Measurements from ENCODE around the gene MYO9A. TPM values are rescaled to one million over a fixed set of nuclear protein-coding genes. Genes with fewer than 3 reads are reported as not detected.
"Not testable (repeated sequence)": the region's sequence is repeated elsewhere in the genome, so short reads cannot be mapped to it uniquely, and the experiment has no call there.

Gene MYO9A
- total and polyA plus RNA-seq, 2 donors, result 13.8 to 179 TPM

DNA sequence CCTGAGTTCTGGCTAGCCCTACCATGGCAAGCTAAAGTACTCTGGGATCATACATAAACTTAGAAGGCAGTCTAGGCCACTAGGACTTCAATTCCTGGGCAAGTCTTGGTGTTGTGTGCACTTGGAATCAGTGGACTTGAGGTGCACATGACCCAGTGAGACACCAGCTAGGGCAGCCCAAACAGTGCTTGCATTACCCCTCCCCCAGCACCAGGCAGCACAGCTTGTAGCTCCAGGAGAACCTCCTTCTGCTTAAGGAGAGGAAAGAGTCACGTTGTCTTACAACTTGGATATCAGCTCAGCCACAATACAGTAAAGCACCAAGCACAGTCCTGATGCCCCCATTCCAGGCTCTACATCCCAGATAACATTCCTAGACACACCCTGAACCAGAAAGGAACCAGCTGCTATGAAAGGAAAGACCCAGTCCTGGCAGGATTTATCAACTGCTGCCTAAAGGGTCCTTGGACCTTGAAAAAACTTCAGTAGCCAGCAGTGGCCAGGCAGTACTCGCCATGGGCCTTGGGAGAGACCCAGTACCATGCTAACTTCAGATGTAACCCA, 57.2 kb downstream of the MYO9A start:
- Histone ChIP-seq H3K4me1 (ENCODE audit: insufficient read depth) (no peaks in the 10 kb centered on the region), H3K36me3 (ENCODE audit: insufficient read depth) (no peaks in the 10 kb centered on the region), H3K4me3 (ENCODE audit: low read depth, low read length) (no peak overlapping the region), H3K27ac (ENCODE audit: low read depth) (no peak overlapping the region)
- WGBS, result 69% methylated on average over 2 of the region's 2 CpGs
- DNase-seq (ENCODE audit: extremely low spot score), result no peak

DNA sequence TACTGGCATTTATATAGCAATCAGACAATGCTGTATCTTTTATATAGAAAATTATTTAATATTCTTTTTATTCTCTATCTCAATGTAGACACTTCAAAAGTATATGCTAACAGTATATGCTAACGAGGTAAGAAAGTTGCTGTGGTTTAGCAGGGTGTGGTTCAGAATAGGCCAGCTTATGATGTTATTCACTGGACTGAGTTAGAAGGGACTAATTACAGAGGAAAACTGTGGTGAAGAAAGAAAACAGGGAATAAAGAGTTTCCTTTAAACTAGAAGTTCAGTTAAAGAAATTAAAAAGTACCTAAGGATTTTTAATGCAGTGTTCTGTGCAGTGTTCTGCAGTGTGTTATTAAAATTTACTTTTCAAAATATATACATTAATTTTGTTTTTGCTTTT, 59.4 kb downstream of the MYO9A start:
- H3K36me3 ChIP-seq (ENCODE audit: insufficient read depth), result no peaks in the 10 kb centered on the region
- no peaks in the 10 kb centered on the region for H3K4me1 ChIP-seq (ENCODE audit: insufficient read depth)
- no peak overlapping the region for H3K27ac ChIP-seq (ENCODE audit: low read depth)
- no peak overlapping the region for H3K4me3 ChIP-seq (ENCODE audit: low read depth, low read length)
- DNase-seq (ENCODE audit: extremely low spot score), result no peak
- WGBS, result 65% methylated on average over 1 of the region's 1 CpG

DNA sequence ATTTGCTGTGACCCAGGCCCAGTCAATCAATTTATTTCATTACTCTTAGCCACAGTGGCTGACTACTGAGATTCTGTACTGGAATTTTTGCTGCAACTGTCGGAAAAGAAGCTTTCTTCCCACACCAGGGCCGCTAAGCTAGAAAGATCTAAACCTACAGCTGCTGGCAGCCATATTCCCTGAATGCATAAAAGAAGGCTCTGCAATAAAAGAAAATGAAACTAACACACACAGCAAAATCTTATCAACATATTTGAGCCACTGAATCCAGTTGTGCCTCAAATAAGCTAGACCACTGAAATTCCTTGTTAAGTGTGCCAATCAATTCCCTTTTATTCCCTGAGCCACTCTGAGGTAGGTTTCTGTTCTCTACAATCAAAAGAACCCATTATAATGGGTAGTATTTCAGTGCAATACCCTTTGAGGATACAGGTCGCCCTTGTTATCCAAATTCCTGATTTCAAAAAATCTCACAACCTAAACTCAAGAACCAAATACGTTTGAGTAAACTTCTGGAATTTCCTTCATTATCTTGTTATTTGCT, 60.3 kb downstream of the MYO9A start:
- Histone ChIP-seq H3K27ac (ENCODE audit: low read depth) (no peak overlapping the region), H3K4me3 (ENCODE audit: low read depth, low read length) (no peak overlapping the region), H3K4me1 (ENCODE audit: insufficient read depth) (no peaks in the 10 kb centered on the region), H3K36me3 (ENCODE audit: insufficient read depth) (no peaks in the 10 kb centered on the region)
- WGBS, result 53% methylated on average over 4 of the region's 4 CpGs
- DNase-seq (ENCODE audit: extremely low spot score), result no peak

DNA sequence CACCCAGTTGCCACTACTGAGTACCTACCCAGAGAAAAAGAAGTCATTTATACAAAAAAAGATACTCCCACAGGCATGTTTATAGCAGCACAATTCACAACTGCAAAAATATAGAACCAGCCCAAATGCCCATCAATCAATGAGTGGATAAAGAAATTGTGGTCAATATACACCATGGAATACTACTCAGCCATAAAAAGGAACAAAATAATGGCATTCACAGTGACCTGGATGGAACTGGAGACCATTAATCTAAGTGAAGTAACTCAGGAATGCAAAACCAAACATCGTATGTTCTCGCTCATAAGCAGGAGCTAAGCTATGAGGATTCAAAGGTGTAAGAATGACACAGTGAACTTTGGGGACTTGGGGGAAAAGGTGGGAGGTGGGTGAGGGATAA, 61.7 kb downstream of the MYO9A start:
- DNase-seq (ENCODE audit: extremely low spot score); H3K4me3 ChIP-seq (ENCODE audit: low read depth, low read length); H3K27ac ChIP-seq (ENCODE audit: low read depth); H3K36me3 ChIP-seq (ENCODE audit: insufficient read depth); H3K4me1 ChIP-seq (ENCODE audit: insufficient read depth): not testable (repeated sequence)
- WGBS, result 98% methylated on average over 2 of the region's 2 CpGs

DNA sequence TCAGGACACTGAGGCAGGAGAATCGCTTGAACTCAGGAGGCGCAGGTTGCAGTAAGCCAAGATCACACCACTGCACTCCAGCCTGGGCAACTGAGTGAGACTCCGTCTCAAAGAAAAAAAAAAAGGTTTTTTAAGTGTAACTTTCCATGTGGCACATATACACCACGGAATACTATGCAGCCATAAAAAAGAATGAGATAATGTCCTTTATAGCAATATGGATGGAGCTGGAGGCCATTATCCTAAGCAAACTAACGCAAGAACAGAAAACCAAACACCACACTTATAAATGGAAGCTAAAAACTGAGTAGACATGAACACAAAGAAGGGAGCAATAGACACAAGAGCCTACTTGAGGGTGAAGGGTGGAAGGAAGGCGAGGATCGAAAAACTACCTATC, 64.7 kb downstream of the MYO9A start:
- H3K27ac ChIP-seq (ENCODE audit: low read depth); DNase-seq (ENCODE audit: extremely low spot score); H3K4me3 ChIP-seq (ENCODE audit: low read depth, low read length); H3K4me1 ChIP-seq (ENCODE audit: insufficient read depth); H3K36me3 ChIP-seq (ENCODE audit: insufficient read depth): not testable (repeated sequence)
- 99% methylated on average over 7 of the region's 7 CpGs for WGBS

DNA sequence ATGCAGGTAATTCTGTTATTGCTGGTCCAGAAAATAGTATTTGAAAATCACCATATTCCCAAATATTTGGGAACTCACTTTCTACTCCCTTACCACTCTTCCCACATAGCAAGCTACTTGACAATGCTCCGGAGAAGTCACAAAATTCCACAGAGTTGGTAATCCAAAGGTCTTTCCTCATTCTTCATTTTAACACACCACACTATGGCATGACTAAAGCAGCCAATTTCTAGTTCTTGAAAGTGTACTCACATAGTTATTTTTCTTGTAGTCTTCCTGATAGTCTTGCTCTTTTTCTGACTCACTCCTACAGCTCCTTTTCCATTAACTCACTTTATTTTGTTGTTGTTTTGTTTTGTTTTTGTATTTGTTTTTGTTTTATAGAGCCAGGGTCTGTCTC, 67.2 kb downstream of the MYO9A start:
- DNase-seq (ENCODE audit: extremely low spot score), result no peak
- H3K4me1 ChIP-seq (ENCODE audit: insufficient read depth), result peaks cover 3% of the 10 kb centered on the region
- WGBS, result 93% methylated on average over 1 of the region's 1 CpG
- H3K27ac ChIP-seq (ENCODE audit: low read depth), result no peak overlapping the region
- H3K36me3 ChIP-seq (ENCODE audit: insufficient read depth), result no peaks in the 10 kb centered on the region
- H3K4me3 ChIP-seq (ENCODE audit: low read depth, low read length), result no peak overlapping the region

DNA sequence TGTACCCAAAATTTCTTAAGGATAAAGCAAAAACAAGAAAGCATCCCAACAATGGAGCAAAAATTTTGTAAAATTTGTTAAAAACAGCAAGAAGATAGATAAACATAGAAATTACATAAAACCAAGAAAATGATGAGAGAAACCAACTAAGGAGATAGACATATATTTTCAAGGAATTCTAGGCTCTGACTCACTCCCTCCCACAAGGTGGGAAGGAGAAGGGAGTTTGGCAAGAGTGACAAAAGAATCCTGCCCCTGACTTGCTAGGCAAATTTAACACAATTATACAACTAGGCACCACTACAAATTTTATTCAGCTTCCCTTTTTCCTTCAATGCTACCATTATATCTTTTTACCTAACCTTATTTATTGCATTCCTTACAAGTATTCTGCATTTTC, 70.9 kb downstream of the MYO9A start:
- no peak for DNase-seq (ENCODE audit: extremely low spot score)
- H3K4me1 ChIP-seq (ENCODE audit: insufficient read depth), result no peaks in the 10 kb centered on the region
- no peak overlapping the region for H3K27ac ChIP-seq (ENCODE audit: low read depth)
- H3K36me3 ChIP-seq (ENCODE audit: insufficient read depth), result no peaks in the 10 kb centered on the region
- H3K4me3 ChIP-seq (ENCODE audit: low read depth, low read length), result no peak overlapping the region

DNA sequence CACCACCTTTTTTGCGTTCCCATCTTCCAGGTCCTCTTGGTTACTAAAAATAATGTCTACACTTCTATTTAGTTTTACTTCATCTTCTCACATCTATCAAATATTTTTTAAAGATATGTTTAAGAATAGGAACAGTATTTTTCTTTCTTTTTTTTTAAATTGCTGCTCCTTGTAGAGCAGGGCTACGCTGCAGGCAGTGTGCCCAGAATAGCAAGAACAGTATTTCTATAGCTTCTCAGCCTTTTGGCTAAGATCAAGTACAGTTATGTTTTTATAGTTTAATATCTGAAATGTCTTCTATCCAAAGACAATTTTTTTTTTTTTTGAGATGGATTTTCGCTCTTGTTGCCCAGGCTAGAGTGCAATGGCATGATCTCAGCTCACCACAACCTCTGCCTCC, 73.0 kb downstream of the MYO9A start:
- 85% methylated on average over 3 of the region's 3 CpGs for WGBS
- Histone ChIP-seq H3K27ac (ENCODE audit: low read depth) (no peak overlapping the region), H3K4me1 (ENCODE audit: insufficient read depth) (no peaks in the 10 kb centered on the region), H3K36me3 (ENCODE audit: insufficient read depth) (no peaks in the 10 kb centered on the region), H3K4me3 (ENCODE audit: low read depth, low read length) (no peak overlapping the region)
- DNase-seq (ENCODE audit: extremely low spot score), result no peak

DNA sequence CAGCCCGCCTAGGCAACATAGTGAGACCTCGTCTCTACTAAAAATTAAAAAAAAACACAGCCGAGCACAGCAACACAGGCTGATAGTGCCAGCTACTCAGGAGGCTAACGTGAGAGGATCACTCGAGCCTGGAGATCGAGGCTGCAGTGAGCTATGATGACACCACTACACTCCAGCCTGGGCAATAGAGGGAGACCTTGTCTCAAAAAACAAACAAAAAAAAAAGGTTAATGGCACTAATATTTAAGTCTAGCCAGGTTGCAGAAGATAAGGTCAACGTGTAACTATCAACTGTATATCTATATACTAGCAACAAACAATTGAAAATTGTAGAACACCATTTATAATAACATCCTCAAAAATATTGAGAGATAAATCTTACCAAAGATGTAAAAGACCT, 75.1 kb downstream of the MYO9A start:
- Histone ChIP-seq H3K36me3 (ENCODE audit: insufficient read depth) (no peaks in the 10 kb centered on the region), H3K27ac (ENCODE audit: low read depth) (no peak overlapping the region), H3K4me3 (ENCODE audit: low read depth, low read length) (no peak overlapping the region), H3K4me1 (ENCODE audit: insufficient read depth) (no peaks in the 10 kb centered on the region)
- 93% methylated on average over 7 of the region's 7 CpGs for WGBS
- DNase-seq (ENCODE audit: extremely low spot score), result no peak

DNA sequence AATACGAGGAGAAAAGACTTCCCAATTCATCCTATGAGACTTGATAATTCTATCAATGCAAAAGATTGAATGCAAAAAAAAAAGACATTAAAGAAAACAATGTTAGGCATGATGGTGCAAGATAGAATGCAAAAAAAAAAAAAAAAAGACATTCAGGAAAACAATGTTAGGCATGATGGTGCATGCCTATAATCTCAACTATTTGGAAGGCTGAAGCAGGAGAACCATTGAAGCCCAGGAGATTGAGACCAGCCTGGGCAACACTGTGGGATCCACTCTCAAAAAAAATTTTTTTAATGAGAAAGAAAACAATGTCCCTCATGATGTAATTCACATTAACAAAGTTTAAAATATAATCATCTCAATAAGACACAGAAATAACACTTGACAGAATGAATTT, 75.9 kb downstream of the MYO9A start:
- DNase-seq (ENCODE audit: extremely low spot score), result no peak
- Histone ChIP-seq H3K4me1 (ENCODE audit: insufficient read depth) (no peaks in the 10 kb centered on the region), H3K27ac (ENCODE audit: low read depth) (no peak overlapping the region), H3K4me3 (ENCODE audit: low read depth, low read length) (no peak overlapping the region), H3K36me3 (ENCODE audit: insufficient read depth) (no peaks in the 10 kb centered on the region)
- 61% methylated on average over 1 of the region's 1 CpG for WGBS

DNA sequence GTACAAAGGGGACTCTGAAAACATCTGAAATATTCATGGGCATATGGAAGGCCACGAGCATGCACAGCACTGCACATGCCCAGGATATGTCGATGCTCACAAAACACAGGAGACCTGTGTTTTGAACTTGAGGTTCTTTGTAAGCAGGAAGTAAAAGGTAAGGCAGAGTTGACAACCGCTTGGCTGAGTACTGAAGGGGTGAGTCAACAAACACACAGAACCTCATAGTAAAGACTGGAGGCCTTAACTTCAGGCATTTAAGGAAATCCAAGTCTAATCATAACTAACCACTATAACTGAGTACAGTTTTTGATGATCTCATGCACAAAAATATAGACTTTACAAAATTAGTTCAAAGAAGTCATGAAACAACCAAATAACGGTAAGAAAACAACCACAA, 80.6 kb downstream of the MYO9A start:
- no peak overlapping the region for H3K27ac ChIP-seq (ENCODE audit: low read depth)
- no peaks in the 10 kb centered on the region for H3K36me3 ChIP-seq (ENCODE audit: insufficient read depth)
- H3K4me1 ChIP-seq (ENCODE audit: insufficient read depth), result peaks cover 3% of the 10 kb centered on the region
- H3K4me3 ChIP-seq (ENCODE audit: low read depth, low read length), result no peak overlapping the region
- WGBS, result 92% methylated on average over 4 of the region's 4 CpGs
- DNase-seq (ENCODE audit: extremely low spot score), result no peak

DNA sequence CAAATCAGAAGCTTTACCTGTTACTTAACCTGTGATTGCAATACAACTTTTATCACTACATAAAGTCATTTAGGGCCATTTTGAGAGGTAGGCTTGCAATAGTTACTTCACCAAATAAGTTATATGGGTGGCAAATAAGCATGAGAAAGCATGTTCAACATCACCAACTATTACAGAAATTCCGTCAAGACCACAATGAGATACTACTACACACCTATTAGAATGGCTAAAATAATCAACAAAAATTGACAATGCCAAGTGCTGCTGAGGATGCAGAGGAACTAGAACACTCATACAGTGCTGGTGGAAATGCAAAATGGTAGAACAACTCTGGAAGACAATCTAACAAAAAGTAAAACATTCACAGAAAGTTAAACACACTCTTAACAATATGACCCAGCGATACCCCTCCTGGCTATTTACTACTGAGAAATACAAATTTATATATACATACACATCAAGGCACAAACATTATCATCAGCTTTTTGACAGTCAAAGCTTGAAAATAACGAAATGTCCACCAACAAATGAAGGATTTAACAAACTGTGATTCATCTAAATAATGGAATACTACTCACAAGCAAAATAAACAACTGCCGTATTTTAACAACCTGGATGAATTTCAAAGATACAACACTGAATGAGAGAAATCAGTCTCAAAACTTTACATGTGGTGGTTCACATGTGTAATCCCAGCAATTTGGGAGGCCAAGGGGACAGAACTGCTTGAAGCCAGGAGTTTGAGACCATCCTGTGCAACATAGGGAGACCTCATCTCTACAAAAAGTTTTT, 82.9 kb downstream of the MYO9A start:
- no peak for DNase-seq (ENCODE audit: extremely low spot score)
- Histone ChIP-seq H3K36me3 (ENCODE audit: insufficient read depth) (no peaks in the 10 kb centered on the region), H3K4me3 (ENCODE audit: low read depth, low read length) (no peak overlapping the region), H3K27ac (ENCODE audit: low read depth) (no peak overlapping the region), H3K4me1 (ENCODE audit: insufficient read depth) (peaks cover 3% of the 10 kb centered on the region)
- WGBS, result 56% methylated on average over 4 of the region's 4 CpGs

DNA sequence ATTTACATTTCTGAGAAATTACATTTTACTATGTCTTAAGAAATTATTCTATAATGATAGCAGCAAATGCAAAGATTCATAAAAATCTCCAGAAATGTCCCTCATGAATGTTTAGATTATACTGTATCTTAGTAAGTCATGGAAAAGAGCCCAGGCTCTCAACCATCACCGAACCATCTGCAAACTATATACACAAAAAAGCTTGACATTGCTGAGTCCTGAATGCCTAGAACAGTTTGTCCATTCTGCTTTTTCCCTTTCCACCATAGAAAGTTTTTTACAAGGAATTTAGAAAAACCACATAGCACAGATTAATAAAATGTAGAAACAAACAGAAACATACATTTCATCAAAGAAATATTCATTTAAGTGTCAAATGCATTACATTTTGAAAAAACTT, 83.6 kb downstream of the MYO9A start:
- H3K27ac ChIP-seq (ENCODE audit: low read depth), result no peak overlapping the region
- 47% methylated on average over 1 of the region's 1 CpG for WGBS

DNA sequence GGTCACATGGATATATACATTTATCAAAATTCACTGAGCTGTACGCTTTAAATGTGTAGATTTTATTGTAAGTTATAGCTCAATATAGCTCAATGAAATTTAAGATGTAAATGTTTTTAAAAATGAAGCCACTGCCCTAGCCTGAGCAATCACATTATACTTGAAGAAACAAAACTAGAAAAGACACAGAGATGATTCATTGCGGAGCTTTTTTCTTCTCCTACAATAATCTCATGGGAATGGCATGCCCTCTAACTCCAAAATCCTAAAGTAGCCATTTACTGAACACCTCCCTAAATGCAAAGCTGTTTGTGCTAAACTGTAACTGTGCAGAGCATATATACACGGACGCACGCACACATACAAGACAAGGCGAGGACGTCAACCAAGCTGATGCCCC, 84.2 kb downstream of the MYO9A start:
- Histone ChIP-seq H3K4me3 (ENCODE audit: low read depth, low read length) (no peak overlapping the region), H3K36me3 (ENCODE audit: insufficient read depth) (no peaks in the 10 kb centered on the region), H3K4me1 (ENCODE audit: insufficient read depth) (peaks cover 3% of the 10 kb centered on the region), H3K27ac (ENCODE audit: low read depth) (no peak overlapping the region)
- no peak for DNase-seq (ENCODE audit: extremely low spot score)
- WGBS, result 48% methylated on average over 7 of the region's 7 CpGs

More for the DNA sequence above, 83.6 kb downstream of the MYO9A start:
- Histone ChIP-seq H3K36me3 (ENCODE audit: insufficient read depth) (no peaks in the 10 kb centered on the region), H3K4me1 (ENCODE audit: insufficient read depth) (peaks cover 3% of the 10 kb centered on the region), H3K4me3 (ENCODE audit: low read depth, low read length) (no peak overlapping the region)
- no peak for DNase-seq (ENCODE audit: extremely low spot score)
